GM19397 (cell line): ENCODE data around the gene RALY.

Experiments
- ATAC-seq: cut with Tn5 transposase; IDR thresholded peaks from one replicate; pipeline ENCODE4 v1.9.1; 2021; ENCODE audit warnings: mild to moderate bottlenecking, moderate library complexity; ENCODE audit not compliant: unreplicated experiment

RALY gene

DNA sequence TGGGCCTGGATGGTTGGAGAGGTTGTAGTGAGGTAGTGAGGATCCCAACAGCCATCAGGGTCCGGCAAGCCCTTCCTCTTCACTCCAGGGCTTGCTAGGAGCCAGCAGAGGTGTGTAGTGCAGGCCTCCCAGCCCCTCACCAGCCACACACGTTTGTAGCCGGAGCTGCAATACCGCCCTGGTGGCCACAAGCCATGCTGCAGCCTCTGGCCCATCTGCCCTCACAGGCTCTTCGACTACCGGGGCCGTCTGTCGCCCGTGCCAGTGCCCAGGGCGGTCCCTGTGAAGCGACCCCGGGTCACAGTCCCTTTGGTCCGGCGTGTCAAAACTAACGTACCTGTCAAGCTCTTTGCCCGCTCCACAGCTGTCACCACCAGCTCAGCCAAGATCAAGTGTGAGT is 81.9 kb downstream of the RALY start:
- no peak for ATAC-seq

DNA sequence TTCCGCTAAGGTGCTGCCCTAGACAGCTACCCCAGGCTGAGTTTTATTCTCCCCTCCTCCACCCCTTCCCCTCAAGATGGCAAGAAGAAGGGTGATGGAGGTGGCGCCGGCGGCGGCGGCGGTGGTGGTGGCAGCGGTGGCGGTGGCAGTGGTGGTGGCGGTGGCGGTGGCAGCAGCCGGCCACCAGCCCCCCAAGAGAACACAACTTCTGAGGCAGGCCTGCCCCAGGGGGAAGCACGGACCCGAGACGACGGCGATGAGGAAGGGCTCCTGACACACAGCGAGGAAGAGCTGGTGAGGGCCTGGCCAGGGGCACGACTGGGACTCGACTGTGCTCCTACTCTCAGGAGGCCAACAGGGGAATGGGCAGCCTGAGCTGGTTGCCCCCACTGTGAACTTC is 83.2 kb downstream of the RALY start:
- ATAC-seq = no peak

DNA sequence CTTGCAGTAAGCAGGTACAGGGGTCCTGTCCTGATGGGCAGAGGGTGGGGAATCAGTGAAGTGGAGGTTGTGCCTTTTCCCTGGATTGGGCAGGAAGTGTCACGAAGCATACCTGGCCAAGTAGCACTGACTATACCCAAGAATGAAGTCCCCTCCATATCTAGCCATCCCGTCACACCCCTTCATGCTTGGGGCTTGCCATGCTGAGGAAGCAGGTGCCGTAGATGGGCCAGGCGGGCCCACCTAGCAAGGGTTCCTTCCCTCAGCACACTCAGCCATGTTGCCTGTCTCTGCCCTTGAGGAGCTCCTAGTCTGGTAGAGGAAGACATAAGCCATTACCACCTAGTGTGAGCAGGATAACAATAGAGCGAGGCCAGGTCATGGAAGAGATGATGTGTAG is 84.8 kb downstream of the RALY start:
- ATAC-seq = no peak

DNA sequence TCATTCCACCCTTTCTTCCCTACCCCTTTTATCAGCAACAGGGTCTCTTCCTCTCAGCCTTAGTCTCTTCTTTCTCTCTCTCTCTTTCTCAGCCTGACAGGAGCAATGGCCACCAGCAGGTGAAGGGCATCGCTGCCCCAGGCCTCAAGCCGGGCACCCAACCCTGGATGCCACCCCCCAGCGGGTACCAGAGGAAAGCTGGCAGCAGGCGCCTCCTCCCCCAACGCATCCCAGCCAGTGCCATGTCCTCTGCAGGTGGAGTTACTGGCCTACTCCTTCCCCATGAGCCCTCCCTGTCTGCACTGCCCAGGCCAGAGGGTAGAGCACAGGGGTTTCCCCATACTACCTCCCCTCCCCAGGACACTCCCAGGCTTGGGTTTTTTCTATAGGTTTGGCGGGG is 86.1 kb downstream of the RALY start:
- ATAC-seq = no peak

DNA sequence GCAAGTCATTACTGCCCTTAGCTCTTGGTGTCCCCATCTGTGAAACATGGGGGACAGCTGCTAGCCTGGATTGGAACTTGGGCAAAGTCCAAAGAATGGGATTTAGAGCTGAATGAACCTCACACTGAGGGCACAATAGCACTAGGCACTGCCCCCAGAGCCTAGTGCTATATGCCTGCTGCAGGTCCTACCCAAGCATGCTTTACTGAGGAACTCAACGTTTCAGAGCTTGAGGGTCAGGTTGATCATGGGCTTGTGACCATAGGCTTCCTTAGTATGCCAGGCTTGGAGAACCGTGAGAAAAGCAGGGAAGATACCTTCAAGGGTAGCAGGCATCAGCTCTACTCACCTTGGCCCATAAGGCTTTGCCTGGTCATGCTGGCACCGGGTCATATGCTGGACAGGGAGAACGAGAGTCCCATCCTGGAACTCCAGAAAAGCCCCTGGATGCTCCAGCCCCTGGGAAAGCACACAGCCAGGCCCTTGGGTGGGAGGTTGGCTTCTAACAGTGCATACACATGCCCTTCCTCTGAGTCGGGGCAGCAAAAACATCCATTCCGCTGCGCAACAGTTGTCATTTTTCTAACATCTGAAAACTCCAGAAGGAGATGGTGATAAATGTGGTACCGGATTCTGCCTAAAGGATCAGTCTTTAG is 88.6 kb downstream of the RALY start:
- no peak for ATAC-seq

DNA sequence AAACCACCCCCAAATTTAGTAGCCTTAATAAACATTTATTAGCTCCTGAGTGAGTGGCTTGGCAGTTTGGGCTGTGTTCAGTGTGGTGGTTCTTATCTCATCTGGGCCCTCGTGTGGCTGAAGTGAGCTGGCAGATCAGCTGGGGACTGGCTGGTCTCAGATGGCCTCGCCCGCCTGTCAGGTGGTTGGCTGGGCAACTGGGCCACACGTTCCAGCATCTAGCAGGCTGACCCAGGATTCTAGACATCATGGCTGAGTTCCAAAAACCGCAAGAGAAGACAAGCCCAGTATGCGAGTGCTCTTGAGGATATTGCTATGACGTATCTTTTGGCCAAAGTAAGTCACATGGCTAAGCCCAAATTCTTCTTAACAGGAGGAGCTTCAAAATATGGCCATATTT is 89.4 kb downstream of the RALY start:
- ATAC-seq = no peak

DNA sequence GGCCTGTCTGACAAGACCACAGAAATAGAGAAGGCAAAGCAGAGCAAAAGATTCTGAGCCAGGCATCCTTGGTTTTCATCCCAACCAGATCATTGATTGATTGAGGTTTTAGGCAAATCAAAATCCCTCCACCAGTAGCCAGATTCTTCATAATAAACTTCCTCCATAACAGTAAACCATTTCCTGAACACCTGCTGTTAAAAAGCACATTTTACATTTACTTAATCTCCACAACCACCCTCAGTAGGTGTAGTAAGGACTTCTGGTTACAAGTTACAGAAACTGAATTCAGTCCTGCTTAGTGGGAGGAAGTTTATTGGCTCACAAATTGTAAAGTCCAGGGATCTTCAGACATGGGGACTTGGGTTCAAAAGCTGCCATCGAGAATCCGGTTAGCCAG is 90.1 kb downstream of the RALY start:
- ATAC-seq = no peak

DNA sequence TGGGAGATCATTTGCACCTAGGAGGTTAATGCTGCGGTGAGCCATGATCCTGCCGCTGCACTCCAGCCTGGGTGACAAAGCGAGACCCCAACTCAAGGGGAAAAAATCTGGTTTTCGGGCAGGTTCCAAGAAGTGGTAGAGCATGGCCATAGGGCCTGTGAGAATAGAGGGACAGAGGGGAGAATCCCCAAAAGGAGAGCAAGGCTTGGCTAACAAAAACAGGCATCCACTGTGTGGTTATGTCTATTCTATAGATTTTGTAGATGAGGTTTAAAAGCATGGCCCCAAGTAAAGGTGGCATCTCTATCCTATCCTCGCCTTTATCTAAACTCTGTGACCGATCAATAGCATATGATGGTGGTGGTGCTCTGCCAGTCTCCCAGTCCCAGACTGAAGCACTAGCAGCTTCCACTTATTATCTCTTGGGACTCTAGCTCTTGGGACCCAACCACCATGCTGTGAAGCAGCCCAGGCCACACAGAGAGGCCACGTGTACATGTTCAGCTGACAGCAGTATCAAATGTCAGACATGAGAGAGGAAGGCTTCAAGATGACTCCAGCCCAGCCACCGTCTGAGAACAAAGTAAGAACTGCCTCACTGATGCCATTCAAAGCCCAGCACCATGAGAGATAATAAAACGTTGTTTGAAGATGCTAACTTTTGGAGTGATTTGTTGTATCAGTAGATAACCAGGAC is 90.7 kb downstream of the RALY start:
- ATAC-seq = no peak

DNA sequence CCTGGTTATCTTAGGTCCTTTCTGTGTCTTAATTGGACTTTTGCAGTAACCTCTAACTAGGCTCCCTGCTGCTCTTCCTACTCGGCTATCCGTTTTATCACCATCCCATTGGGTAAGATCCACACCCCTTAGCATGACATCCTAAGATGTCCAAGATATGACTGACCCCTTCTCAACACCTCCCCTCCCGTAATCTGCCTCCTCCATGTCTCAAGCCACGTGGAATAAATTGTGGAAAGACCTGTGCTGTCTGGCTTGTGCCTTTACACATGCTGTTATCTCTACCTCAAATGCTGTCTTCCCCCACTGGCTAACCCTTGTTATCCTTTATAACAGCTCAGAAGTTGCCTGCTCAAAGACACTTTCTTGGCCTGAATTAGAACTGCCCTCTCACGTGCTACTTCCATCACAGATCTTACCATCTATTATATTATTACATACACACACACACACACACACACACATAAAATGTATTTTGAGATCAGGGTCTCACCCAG is 91.9 kb downstream of the RALY start:
- no peak for ATAC-seq

DNA sequence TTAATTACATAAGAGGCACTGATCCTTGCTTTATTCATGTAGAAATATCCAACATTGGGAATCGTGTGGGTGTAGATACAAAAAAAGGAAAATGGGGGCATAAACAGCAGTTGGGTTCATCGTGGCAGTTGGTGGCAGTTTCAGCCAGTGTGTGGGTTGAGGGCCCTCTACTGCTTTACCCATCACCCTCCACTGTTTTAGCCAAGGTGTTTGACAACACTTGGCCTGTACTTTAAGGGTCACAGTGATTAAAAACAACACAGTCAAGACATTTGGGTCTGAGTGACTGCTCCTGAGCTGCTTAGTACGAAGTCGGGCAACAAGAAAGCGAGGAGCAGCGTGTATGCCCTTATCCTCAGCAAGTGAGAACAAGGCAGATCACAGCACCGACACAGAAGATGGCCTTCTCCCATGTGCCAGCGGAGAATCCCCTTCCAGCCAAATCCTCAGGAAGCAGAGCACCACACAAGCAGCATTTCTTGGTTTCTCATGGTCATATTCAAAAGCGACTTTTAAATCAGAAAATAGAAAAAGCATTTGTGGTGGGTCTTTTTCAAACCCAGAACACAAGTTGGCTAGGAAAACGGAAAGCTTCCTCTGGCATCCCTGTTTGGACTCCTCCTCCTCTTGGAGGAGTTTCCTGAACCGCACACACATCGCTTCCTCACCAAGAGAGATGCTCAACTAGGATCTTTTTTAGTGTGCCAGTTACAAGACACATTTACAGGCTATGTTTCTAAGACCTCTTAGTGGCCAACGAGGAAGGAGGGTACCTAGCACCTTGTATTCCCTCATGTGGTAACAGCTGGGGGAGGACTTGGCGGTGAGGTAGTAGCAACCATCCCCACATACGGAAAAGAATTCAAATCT is 94.8 kb downstream of the RALY start:
- no peak for ATAC-seq

DNA sequence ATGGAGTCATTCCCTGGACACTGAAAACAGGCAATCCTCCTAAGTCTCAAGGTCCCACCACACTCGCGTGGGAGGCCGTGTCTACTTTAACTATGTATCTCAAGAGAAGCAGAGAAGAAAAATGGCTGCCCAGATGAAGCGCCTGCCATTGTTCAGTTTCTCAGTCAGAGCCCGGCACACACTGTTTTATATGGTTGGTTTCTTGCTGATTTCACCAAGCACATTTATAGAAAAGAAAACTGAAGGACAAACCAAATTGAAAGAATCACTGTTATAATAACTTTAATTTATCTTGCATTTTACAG is 95.4 kb downstream of the RALY start:
- no peak for ATAC-seq

DNA sequence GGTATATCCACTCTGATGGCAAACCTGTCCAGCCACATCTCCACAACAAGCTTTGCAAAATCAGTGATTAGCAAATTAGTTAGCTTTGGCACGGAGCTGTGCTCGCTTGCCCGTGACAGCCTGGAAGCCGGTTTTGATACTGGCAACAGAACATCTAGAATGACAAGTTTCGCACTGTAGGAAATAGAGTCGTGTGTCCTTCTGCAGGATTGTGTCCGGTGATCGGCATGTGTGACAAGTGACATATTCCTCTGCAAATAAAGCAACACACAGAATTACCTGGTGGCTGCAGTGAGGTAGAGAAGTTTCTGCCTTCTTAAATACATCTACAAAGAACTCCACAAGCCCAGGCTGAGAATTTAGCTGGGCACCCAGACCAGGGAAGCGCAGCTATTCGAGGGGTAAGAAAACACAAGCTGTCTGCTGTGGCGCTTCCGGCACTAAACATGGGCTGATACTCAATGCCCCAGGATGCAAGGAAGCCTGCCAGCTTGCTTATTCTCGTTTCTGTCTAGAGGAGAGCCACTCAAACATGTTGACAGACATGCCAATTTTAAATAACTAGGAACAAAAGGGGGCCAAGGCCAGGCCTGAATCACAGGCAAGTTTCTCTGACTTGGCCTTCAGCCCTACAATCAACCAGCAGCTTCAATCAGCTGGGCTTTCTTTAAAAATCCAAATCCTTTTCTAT is 96.1 kb downstream of the RALY start:
- no peak for ATAC-seq

DNA sequence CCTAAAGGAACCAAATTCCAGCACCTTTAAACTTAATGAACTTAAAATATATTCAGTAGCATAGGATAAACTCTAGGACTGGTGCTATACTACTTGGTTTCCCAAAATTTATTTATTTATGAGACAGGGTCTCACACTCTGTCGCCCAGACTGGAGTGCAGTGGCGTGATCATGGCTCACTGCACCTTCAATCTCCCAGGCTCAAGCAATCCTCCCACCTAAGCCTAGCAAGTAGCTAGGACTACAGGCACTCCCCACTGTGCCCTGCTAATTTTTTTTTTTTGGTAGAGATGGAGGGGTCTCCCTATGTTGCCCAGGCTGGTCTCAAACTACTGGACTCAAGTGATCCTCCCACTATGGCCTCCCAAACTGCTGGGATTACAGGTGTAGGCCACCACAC is 96.9 kb downstream of the RALY start:
- no peak for ATAC-seq

DNA sequence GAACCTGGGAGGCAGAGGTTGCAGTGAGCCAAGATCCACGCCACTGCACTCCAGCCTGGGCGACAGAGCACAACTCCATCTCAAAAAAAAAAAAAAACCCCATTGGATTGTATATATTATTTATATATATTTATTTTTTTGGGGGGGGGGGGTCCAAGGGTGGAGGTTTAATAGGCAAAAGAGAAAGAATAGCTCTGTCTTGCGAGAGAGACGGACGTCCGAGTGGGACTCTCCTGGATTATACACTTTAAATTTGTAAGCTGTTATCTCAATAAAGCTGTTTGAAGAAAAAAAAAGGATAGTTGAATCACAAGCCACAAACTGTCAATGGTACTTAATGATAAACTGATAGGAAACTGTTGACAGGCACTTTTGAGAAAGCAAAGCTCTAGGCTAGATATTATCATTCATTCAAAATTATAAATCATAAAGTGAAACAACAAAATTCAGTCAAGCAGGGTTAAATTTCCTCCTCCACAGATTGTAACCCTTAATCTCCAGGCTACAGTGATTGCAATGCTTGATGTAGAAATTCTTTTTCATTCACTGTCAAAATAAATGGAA is 98.0 kb downstream of the RALY start:
- no peak for ATAC-seq

DNA sequence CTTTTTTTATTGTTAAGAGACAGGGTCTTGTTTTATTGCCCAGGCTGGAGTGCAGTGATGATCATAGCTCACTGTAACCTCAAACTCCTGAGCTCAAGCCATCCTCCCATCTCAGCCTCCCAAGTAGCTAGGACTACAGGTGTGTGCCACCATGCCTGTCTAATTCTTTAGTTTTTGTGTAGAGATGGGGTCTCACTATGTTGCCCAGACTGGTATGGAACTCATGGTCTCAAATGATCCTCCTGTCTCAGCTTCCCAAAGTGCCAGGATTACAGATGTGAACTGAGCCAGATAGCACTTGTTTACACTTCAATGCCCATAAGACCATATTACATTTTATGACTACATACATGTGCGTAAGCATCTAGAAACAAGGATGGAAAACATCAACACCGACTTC is 100.2 kb downstream of the RALY start:
- ATAC-seq = no peak

DNA sequence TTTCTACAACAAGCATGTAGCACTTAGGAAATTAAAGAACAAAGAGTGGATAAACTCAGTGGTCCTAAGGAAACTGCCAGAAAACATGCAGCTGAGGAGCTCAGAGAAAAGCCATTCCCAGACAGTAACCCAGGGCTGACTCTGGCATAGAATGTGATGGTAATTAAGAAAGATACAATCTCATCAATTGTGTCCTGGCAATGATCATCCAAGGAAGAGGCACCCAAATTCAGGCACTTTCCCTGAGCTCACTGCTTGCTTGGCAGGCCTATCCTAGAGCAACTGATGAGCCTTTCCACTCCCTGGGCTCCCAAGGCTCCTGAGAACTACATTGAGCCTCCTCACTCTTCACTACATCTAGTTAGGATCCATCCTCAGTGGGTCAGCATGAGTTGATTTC is 102.1 kb downstream of the RALY start:
- no peak for ATAC-seq

DNA sequence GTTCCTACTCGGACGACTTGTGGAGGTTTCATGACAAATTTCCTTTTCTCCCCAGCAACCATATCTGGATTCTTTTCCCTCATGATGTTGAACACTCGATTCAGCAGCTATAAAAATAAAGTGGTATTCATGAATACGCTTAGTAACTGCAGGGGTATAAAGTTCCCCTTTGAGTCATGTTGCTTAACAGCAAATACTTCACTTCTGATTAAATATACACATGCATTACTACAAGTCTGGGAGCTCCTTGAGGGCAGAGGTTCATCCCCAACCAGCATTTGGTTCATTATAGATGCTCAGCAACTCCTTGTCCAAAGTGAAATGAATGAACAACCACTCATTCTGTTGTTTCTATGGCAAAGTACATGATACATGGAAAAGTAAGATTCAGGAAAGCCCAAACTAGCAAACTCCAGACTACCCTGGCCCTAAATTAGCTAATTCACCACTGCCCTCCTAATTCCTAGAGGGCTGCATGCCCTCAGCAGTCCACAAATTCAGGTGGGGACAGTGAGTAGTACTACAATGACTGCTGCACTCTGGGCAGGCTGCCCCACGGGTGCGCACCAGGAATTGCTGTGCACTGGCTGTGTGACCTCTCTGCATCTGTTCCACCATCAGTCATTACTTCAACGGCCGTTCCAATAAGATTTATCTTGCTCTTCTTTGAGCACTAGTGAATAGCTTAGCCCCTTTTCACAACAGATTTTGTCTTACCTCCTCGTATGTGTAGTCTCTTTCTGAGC is 103.2 kb downstream of the RALY start:
- no peak for ATAC-seq

DNA sequence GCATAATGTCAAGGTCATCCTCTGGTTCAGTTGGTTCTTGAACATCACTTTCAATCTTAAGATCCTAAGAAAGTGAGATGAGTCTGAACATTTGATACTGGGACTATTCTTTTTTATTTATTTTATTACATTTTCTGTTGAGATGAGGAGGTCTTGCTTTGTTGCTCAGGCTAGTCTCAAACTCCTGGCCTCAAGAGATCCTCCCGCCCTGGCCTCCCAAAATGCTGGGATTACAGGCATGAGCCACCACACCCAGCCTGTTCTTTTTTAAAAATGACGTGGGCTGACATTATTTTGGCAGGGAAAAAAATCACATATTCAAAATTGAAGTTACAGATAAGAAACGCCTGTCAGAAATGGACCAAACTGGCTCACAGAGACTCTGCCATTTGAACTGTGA is 104.9 kb downstream of the RALY start:
- no peak for ATAC-seq

DNA sequence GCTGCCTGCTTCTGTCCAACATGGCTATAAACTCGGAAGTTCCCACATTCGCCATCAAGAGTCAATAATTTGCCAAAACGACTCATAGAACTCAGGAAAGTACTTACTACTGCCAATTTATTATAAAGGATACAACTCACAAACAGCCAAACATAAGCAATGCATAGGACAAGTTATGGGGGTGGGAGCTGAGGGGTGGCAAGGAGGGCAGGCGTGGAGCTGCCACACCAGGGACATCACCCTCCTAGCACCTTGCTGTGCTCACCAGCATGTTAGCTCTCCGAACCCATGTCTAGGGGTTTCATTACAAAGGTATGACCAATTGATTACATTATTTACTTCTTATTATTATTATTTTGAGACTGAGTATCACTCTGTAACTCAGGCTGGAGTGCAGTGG is 106.0 kb downstream of the RALY start:
- no peak for ATAC-seq

DNA sequence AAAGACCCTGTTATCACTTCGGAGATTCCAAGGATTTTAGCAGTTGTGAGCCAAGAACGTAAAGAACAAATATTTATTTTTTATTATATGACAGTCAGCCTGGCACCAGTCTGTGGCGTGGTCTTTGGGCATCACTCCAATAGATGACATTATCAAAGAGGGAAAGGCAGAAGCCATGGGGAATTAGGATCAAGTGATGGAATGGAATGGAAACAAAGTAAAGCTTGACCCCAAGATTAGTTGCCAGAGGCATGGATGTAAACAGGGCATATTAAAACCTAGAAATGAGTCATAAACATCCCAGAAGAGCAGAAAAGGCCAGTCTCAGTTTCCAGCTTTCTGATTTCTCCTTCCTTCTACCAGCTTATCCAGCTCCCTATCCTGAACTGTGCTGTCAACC is 106.9 kb downstream of the RALY start:
- ATAC-seq = no peak
